Liver (tissue), 9 donors: ENCODE measurements around the gene COL8A1. TPM values are rescaled to one million over a fixed set of nuclear protein-coding genes. Genes with fewer than 3 reads are reported as not detected.
"Not testable (repeated sequence)": the region's sequence is repeated elsewhere in the genome, so short reads cannot be mapped to it uniquely, and the experiment has no call there.

Experiments
- DNase-seq: peaks from one replicate; pipeline ENCODE4 v3.0.0-alpha.2; 2017; ENCODE audit warnings: low spot score
- H3K27ac ChIP-seq, 2 donors: one replicate each; pipeline ENCODE4 v1.7.0; 2013; ENCODE audit warnings: inconsistent platforms in 2 of 2, low read length in 2 of 2, control low read depth in 1 of 2, low read depth in 1 of 2, mild to moderate bottlenecking in 1 of 2
- H3K27me3 ChIP-seq, 4 donors: one replicate each; pipeline versions ENCODE4 v1.6.1 to v1.7.0; 2013; ENCODE audit warnings: low read length in 3 of 4, inconsistent platforms in 1 of 4, mild to moderate bottlenecking in 1 of 4, moderate library complexity in 1 of 4; ENCODE audit not compliant: control insufficient read depth in 4 of 4, insufficient read depth in 4 of 4
- H3K36me3 ChIP-seq, 4 donors: one replicate each; pipeline versions ENCODE4 v1.6.1 to v1.7.0; 2013; ENCODE audit warnings: low read length in 3 of 4, mild to moderate bottlenecking in 3 of 4, low read depth in 1 of 4, moderate library complexity in 1 of 4; ENCODE audit not compliant: control insufficient read depth in 4 of 4, insufficient read depth in 3 of 4
- H3K4me1 ChIP-seq, 4 donors: one replicate each; pipeline versions ENCODE4 v1.6.1 to v1.7.0; 2013; ENCODE audit warnings: low read length in 3 of 4, mild to moderate bottlenecking in 3 of 4, moderate library complexity in 1 of 4; ENCODE audit not compliant: control insufficient read depth in 4 of 4, insufficient read depth in 4 of 4
- H3K4me3 ChIP-seq, 3 donors: one replicate each; pipeline versions ENCODE4 v1.6.1 to v1.7.0; 2013; ENCODE audit warnings: low read length in 3 of 3, control low read depth in 1 of 3, low read depth in 1 of 3, mild to moderate bottlenecking in 1 of 3
- H3K9ac ChIP-seq, 2 donors: one replicate each; pipeline ENCODE4 v1.7.0; 2013; ENCODE audit warnings: low read length in 2 of 2, mild to moderate bottlenecking in 2 of 2, moderate library complexity in 2 of 2, control low read depth in 1 of 2, low read depth in 1 of 2
- H3K9me3 ChIP-seq, 4 donors: one replicate each; pipeline versions ENCODE4 v1.6.1 to v1.7.0; 2013; ENCODE audit warnings: low read length in 3 of 4; ENCODE audit not compliant: control insufficient read depth in 4 of 4
- JUND ChIP-seq, 2 donors: IDR thresholded peaks; 2 replicates each; pipeline ENCODE4 v1.6.1; 2016; ENCODE audit warnings: antibody characterized with exemption in 2 of 2
- NR2F2 ChIP-seq: IDR thresholded peaks from 2 replicates; pipeline ENCODE4 v1.6.1; 2016; ENCODE audit warnings: antibody characterized with exemption
- WGBS: extraction: QIAGEN DNeasy Blood & Tissue Kit; methylation state at CpG from one replicate; pipeline ENCODE4 v1.1.7; 2013; 5-methylcytosine and 5-hydroxymethylcytosine counted together
- polyA plus RNA-seq, 2 donors: library from polyadenylated mRNA; stranded (reverse) in 1 of 2; unstranded in 1 of 2; fragments of 200-250 nt in 1 of 2; fragments of >200 nt in 1 of 2; fragmentation: Nextera tagmentation in 1 of 2; extraction: Ambion mirVana in 1 of 2; gene quantifications; one replicate each; pipeline versions ENCODE4 v1.2.1 to v1.2.3, GENCODE V29; 2013 to 2015
- total RNA-seq, 2 donors: library from RNA; depleted of rRNA; stranded (reverse); fragments of >200 nt; gene quantifications; one replicate each; pipeline ENCODE4 v1.2.3, GENCODE V29; 2014
- TF ChIP-seq, protein P1 (sequence below): IDR thresholded peaks from 2 replicates; pipeline ENCODE4 v1.6.1; 2016; ENCODE audit warnings: antibody characterized with exemption, mild to moderate bottlenecking
- TF ChIP-seq, protein P2 (sequence below): fragments of 150-350 bp; IDR thresholded peaks from 2 replicates; pipeline ENCODE4 v1.5.1; 2017; ENCODE audit warnings: improper control_type of control experiment, low read depth, low read length; ENCODE audit not compliant: missing input control
- TF ChIP-seq, protein P3 (sequence below): IDR thresholded peaks from 2 replicates; pipeline ENCODE4 v1.6.1; 2016; ENCODE audit warnings: antibody characterized with exemption
- donor health status: healthy.
- donor health status: healthy.
- donor health status: healthy.
- donor health status: healthy.
- donor health status: healthy.

The COL8A1 gene
- total and polyA plus RNA-seq, 4 donors: 0.14 to 2.2 (median 1.0) TPM

GRCh38 chr3:99724276-99724675, 85.9 kb downstream of the COL8A1 start:
- H3K9me3 ChIP-seq: no peaks in the 10 kb centered on the region
- no peaks in the 10 kb centered on the region for H3K36me3 ChIP-seq
- no peak overlapping the region for H3K9ac ChIP-seq
- TF ChIP-seq, protein P1, sequence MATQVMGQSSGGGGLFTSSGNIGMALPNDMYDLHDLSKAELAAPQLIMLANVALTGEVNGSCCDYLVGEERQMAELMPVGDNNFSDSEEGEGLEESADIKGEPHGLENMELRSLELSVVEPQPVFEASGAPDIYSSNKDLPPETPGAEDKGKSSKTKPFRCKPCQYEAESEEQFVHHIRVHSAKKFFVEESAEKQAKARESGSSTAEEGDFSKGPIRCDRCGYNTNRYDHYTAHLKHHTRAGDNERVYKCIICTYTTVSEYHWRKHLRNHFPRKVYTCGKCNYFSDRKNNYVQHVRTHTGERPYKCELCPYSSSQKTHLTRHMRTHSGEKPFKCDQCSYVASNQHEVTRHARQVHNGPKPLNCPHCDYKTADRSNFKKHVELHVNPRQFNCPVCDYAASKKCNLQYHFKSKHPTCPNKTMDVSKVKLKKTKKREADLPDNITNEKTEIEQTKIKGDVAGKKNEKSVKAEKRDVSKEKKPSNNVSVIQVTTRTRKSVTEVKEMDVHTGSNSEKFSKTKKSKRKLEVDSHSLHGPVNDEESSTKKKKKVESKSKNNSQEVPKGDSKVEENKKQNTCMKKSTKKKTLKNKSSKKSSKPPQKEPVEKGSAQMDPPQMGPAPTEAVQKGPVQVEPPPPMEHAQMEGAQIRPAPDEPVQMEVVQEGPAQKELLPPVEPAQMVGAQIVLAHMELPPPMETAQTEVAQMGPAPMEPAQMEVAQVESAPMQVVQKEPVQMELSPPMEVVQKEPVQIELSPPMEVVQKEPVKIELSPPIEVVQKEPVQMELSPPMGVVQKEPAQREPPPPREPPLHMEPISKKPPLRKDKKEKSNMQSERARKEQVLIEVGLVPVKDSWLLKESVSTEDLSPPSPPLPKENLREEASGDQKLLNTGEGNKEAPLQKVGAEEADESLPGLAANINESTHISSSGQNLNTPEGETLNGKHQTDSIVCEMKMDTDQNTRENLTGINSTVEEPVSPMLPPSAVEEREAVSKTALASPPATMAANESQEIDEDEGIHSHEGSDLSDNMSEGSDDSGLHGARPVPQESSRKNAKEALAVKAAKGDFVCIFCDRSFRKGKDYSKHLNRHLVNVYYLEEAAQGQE: no peak
- TF ChIP-seq, protein P2, sequence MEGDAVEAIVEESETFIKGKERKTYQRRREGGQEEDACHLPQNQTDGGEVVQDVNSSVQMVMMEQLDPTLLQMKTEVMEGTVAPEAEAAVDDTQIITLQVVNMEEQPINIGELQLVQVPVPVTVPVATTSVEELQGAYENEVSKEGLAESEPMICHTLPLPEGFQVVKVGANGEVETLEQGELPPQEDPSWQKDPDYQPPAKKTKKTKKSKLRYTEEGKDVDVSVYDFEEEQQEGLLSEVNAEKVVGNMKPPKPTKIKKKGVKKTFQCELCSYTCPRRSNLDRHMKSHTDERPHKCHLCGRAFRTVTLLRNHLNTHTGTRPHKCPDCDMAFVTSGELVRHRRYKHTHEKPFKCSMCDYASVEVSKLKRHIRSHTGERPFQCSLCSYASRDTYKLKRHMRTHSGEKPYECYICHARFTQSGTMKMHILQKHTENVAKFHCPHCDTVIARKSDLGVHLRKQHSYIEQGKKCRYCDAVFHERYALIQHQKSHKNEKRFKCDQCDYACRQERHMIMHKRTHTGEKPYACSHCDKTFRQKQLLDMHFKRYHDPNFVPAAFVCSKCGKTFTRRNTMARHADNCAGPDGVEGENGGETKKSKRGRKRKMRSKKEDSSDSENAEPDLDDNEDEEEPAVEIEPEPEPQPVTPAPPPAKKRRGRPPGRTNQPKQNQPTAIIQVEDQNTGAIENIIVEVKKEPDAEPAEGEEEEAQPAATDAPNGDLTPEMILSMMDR: no peak
- TF ChIP-seq NR2F2: no peak
- DNase-seq: no peak
- H3K27ac ChIP-seq: no peak overlapping the region
- no peak overlapping the region for H3K4me3 ChIP-seq
- 23% methylated on average over 1 of the region's 1 CpG for WGBS
- peaks cover 0 to 2% (median 0%) of the 10 kb centered on the region in 4 donors for H3K27me3 ChIP-seq
- no peaks in the 10 kb centered on the region for H3K4me1 ChIP-seq

DNA sequence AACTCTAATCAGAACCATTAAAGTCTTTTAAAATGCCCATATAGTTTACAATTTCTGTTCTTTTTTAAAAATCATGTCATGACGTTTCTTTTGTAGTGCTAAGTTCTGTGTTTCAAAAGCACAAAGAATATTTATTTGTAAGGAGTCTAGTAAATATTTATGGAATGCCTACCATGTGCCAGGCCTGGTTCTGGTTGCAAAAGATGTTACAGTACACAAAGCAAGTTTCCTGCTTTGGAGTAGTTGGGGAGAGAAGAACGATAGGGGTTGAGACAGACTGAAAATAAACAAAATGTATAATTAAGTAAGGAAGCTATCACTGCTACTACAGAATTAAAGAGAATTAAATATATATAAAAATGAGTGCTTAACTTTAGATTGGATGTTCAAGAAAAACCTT, 92.5 kb downstream of the COL8A1 start:
- no peaks in the 10 kb centered on the region for H3K4me1 ChIP-seq
- no peak for TF ChIP-seq JUND (IDR thresholded peaks at IDR 0.05)
- TF ChIP-seq, protein P3, sequence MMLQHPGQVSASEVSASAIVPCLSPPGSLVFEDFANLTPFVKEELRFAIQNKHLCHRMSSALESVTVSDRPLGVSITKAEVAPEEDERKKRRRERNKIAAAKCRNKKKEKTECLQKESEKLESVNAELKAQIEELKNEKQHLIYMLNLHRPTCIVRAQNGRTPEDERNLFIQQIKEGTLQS: no peak
- no peak for DNase-seq
- no peaks in the 10 kb centered on the region for H3K36me3 ChIP-seq
- H3K4me3 ChIP-seq: no peak overlapping the region
- no peaks in the 10 kb centered on the region for H3K9me3 ChIP-seq
- H3K27me3 ChIP-seq: peaks cover 0 to 2% (median 0%) of the 10 kb centered on the region in 4 donors
- 49% methylated on average over 2 of the region's 2 CpGs for WGBS
- no peak overlapping the region for H3K27ac ChIP-seq
- no peak overlapping the region for H3K9ac ChIP-seq

DNA sequence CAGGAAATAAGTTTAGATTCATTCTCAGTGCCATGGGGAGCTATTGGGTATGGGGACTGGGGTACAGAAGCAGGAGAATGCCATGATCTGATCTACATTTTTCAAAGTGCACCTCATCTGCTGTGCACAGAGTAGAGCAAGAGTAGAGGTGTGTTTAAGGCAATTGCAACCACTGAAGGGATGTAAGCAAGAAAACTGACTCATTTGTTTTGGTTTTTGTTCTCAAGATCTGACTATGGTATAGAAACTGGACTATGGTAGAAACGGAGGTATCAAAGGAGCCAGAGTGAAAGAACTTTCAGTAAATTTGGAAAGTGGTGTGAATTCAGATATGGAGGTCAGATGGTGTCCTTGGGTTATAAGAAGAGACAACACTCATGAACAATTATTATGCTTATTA, 93.1 kb downstream of the COL8A1 start:
- no peak overlapping the region for H3K4me3 ChIP-seq

DNA sequence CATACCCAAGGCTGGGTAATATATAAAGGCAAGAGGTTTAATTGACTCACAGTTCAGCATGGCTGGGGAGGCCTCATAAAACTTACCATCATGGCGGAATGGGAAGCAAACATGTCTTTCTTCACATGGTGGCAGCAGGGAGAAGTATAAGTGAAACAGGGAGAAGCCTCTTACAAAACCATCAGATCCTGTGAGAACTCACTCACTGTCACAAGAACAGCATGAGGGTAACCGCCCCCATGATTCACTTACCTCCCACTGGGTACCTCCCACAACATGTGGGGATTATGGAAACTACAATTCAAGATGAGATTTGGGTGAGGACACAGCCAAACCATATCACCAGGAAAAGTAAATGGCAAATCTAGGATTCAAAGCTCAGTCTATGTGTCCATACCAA, 102.0 kb downstream of the COL8A1 start:
- DNase-seq, H3K9me3 ChIP-seq, H3K9ac ChIP-seq, H3K4me1 ChIP-seq, H3K4me3 ChIP-seq, H3K36me3 ChIP-seq, H3K27me3 ChIP-seq, H3K27ac ChIP-seq: not testable (repeated sequence)
- 64% methylated on average over 2 of the region's 2 CpGs for WGBS

More for the DNA sequence above, 93.1 kb downstream of the COL8A1 start:
- H3K27ac ChIP-seq: no peak overlapping the region
- no peak for DNase-seq
- no peaks in the 10 kb centered on the region for H3K36me3 ChIP-seq
- H3K4me1 ChIP-seq: no peaks in the 10 kb centered on the region
- TF ChIP-seq, protein P1: no peak
- TF ChIP-seq, protein P2: no peak
- H3K9me3 ChIP-seq: no peaks in the 10 kb centered on the region
- H3K27me3 ChIP-seq: peaks cover 0 to 2% (median 0%) of the 10 kb centered on the region in 4 donors
- 71% methylated on average over 1 of the region's 1 CpG for WGBS
- no peak overlapping the region for H3K9ac ChIP-seq
